Retinal pigment epithelial cell (primary cell): ENCODE measurements around the gene ADAMTS2.
A peak's percentile ranks its signal among the peaks of the same experiment; 100 is the strongest.

Source experiments
- DNase-seq: peaks from one replicate; pipeline ENCODE4 v3.0.0-alpha.2; 2010; ENCODE audit warnings: low read depth
- H3K4me3 ChIP-seq: 2 replicates; pipeline ENCODE4 v1.5.1; 2011; ENCODE audit warnings: mild to moderate bottlenecking, low read length, control low read depth, moderate library complexity
- TF ChIP-seq, protein P1 (sequence below): conservative IDR thresholded peaks from 2 replicates; pipeline ENCODE4 v1.5.1; 2011; ENCODE audit warnings: low read depth, low read length, control low read depth, inconsistent platforms

The ADAMTS2 gene

DNA sequence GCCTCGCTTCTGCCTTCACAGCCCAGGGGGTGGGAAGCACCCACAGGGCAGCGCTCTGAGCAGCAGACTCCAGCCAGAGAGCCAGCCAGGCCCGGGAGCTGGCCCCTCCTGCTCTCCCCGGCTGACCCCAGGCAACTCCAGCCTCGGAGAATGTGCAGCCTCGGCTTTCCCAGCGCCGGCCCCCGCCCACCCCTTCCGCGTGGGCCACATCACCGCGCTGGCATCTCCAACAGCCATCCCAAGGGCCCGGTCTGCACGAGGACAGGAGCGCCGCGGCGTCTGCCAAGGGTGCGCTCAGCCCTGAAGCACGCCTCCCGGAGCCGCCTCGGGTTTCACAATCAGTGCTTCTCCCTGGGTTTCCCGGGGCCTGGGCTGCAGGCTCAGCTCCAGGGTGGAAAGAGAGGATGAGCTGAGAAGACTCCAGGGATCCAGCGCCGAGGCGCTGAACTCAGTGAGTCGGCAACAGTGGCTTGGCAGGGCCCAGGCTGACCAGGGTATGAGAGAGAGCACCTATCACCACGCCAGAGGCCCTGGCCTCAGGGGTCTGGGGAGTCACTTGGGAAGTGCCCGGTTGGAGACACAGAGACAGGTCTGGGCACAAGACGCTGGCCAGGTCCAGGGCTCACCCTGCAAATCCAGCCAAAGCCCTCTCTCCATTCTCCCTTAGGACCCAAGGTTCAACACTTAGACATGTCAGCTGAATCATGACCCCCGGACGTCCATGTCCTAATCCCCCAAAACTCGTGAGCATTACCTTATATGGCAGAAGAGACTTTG lies 79.6 kb downstream of the ADAMTS2 start:
- peak; percentile 91 for DNase-seq
- TF ChIP-seq, protein P1, sequence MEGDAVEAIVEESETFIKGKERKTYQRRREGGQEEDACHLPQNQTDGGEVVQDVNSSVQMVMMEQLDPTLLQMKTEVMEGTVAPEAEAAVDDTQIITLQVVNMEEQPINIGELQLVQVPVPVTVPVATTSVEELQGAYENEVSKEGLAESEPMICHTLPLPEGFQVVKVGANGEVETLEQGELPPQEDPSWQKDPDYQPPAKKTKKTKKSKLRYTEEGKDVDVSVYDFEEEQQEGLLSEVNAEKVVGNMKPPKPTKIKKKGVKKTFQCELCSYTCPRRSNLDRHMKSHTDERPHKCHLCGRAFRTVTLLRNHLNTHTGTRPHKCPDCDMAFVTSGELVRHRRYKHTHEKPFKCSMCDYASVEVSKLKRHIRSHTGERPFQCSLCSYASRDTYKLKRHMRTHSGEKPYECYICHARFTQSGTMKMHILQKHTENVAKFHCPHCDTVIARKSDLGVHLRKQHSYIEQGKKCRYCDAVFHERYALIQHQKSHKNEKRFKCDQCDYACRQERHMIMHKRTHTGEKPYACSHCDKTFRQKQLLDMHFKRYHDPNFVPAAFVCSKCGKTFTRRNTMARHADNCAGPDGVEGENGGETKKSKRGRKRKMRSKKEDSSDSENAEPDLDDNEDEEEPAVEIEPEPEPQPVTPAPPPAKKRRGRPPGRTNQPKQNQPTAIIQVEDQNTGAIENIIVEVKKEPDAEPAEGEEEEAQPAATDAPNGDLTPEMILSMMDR = no peak
- no peak overlapping the region for H3K4me3 ChIP-seq

DNA sequence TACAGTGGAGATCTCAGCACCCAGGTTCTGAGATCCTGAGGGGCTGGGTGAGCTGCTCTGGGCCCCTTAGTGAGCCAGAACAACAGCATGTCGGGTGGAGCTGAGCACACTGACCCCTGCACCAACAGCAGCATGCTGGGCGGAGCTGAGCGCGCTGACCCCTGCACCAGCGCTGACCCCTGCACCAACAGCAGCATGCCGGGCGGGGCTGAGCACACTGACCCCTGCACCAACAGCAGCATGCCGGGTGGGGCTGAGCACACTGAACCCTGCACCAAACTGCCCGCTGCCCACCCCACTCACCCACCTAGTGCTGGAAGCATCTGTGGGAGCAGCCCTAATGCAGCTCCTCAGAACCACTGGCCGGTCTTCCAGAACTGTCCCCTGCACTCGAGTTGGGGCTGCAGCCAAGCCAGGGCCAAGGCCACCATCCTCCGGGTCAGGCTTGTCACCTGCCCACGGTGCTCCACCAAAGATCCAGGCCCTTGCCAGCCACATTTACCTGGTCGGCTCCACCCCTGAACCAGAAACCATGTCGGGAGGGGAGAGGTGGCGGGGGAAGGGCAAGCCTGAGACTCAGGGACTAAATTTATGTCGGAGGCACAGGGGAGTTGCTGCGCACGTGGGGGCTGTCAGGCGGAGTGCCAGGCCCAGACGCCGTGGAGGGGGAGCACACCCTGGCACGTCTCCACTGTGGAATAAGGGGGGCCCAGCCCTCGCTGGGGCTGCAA lies 80.3 kb downstream of the ADAMTS2 start:
- no peak for DNase-seq
- TF ChIP-seq, protein P1 = no peak

DNA sequence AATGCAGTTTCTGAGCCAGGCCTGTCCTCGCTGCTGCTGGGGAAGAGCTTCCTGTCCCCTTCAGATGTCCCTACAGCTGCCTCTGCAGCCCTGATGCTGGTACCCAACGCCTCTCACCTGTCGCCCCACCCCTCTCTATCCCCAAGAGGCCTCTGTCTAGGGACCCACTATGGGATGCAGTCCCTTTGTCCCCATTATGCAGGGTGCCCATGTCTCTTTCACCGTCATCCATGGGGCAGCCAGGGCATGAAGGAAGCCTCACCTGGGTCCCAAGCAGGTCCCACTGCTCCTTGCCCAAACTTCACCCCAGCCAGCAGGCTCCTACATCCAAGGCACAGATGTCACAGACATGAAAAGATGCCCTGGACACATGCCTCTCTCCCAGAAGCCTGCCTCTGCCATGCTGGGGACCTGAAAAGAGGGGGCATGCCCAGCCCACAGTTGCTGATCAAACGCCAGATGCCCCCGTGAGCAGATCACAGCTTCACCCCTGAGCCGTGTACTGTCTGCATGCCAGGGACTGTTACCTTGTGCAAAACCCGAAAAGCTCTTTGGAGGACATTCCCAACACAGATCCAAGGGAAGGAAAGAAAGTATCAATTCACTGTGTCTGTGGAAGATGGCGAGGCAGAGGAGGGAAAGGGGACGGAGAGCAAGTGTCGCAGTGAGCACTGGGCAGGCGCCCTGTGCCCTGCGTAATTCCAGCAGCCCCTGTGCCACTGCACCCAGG lies 81.0 kb downstream of the ADAMTS2 start:
- no peak for DNase-seq
- TF ChIP-seq, protein P1 = no peak
- no peak overlapping the region for H3K4me3 ChIP-seq

More for the DNA sequence above, 80.3 kb downstream of the ADAMTS2 start:
- H3K4me3 ChIP-seq = no peak overlapping the region

DNA sequence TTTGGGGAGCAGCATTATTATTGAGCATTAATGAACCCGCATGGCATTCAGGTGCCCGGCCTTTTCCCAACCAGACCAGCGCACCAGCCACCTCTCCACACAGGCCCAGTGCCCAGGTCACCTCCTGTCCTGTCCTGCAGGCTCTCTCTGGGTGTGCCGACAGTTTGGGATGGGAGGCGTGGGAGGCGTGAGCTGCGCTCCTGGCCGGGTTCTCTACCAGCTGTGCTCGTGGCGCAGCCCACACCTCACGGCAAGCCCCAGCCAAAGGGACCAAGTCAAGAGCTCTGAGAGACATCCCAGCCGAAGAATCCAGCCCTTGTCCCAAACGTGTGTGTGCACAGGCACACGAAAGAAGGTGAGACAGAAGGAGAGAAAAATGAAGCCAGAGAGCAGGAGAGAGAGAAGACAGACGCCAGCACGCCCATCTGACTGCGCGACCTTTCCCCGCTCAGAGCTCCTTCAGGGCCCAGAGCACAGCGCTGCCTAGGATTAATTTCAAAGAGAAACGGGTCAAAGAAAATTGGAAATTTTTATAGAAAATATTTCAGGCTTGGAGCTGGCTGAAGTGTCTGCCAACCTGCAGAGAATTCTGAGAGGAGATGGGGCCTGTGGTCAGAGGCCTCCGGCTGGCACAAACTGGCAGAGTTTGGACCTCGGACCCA lies 81.7 kb downstream of the ADAMTS2 start:
- no peak for DNase-seq
- TF ChIP-seq, protein P1 = no peak
- no peak overlapping the region for H3K4me3 ChIP-seq

DNA sequence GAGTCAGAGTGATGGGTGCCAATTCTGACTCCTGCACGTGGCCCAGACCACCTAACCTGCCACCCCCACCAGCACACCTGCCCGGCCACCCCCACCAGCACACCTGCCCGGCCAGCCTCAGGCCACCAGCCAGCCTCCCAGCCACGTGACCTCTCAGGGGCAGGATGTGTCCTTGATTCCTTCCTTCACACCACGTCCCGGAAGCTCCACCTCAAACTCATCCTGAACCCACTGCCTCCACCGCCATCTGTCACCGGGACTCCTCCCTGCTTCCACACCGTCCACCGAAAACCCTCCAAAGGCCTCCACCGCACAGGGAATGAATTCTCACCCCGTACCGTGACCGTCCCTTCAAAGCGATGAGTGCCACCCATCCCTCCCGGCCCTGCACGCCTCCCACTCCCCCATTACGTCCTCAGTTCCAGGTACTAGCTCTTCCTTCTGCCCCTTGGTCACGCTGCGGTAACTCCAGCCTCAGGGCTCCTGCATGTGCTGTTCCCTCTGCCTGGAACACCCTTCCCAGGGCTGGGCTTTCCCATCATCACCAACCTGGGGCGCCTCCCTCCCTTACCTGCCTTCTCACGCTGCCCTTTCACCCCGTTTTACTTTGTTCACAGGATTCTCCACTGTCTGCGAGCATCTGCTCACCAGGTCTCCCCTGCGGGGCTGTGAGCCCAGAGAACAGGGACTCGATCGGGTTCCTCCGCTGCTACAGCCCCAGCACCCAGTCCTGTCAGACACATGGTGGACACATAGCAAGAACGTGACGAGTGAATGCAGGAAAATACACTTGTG lies 82.9 kb downstream of the ADAMTS2 start:
- no peak for DNase-seq
- TF ChIP-seq, protein P1 = no peak
- H3K4me3 ChIP-seq = no peak overlapping the region
